Activated CD8-positive, alpha-beta memory T cell treated with anti-CD3 and anti-CD28 coated beads for 24 hours (primary cell): Measurements from ENCODE around the gene PNMT.
A peak's percentile ranks its signal among the peaks of the same experiment; 100 is the strongest.

Experiments used
- DNase-seq: peaks from one replicate; pipeline ENCODE4 v3.0.0-alpha.2; 2020

The PNMT gene

GRCh38 chr17:39671651-39672521 lies 3.6 kb downstream of the PNMT start:
- DNase-seq = no peak

- DNase-seq = no peak
Observed at GRCh38 chr17:39672522-39673334, 4.5 kb downstream of the PNMT start.

DNA sequence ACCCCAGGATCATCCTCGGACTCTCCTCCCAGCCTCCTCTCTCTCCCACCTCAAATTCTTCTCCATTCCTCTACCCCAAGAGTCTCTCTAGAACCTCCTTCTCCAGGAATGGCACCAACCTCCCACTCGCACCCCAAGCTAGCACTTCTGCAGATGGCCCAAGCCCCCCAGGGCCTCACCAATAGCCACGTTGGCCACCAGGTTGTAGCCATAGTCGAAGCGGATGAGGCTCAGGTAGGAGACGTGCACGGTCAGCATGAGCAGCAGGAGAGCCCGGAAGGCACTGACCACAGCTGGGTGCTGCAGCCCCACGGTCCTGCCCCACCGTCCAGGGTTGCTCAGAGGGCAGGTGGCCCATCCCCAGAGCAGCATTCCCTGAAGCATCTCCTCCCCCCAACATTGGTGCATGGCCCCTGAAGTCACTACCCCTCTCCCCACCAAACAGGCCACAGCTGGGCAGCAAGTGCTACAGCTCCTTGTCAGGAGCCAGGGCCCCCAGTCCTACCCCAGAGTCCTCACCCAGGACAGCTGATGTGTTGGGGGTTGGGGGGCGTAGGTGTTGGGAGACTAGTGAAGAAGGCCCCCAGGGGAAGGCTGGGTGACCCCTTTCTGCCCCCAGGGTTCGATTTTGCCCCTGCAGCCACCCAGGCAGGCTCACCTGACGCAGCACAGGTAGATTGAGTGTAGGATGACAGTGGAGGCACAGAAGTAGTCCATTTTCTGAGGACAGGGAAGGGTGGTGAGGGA lies 5.3 kb downstream of the PNMT start:
- DNase-seq = no peak

GRCh38 chr17:39674179-39674578 lies 5.9 kb downstream of the PNMT start:
- no peak for DNase-seq

DNA sequence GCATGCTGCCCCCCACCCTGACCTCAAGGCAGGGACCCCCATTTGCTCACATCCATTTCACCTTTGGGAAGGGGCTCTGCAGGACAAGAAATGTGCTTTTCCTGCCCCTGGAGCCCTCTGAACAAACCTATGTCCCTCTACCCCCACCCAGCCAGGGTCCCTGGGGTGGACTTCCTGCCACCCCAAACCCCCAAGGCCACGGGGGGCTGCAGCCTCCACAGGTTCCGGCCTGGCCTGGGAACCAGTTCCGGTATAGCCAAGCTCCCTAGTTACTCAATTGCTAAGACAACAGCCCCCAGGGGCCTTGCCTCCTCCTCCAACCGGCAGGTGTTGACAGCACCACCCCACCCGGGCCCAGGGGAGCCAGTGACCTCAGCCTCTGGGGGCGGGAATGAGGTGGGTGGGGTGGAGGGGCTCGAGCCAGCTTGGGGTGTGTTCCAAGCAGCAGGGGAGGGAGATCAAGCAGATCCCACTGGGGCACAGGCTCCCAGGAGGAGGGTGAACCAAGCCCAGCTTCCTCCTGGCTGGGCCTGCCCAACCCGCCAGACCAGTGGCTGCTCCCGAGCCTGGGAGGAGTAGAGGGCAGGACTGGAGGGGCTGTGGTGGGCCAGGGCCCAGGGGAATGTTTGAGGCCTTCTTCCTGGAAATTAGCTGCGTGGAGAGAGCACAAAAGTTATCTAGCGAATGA lies 6.6 kb downstream of the PNMT start:
- no peak for DNase-seq

- no peak for DNase-seq
Observed at GRCh38 chr17:39675390-39676082, 7.3 kb downstream of the PNMT start.

GRCh38 chr17:39676198-39676819 lies 8.1 kb downstream of the PNMT start:
- DNase-seq = peak; percentile 76

GRCh38 chr17:39677072-39677471 lies 8.8 kb downstream of the PNMT start:
- no peak for DNase-seq

- no peak for DNase-seq
Observed at GRCh38 chr17:39677542-39678339, 9.5 kb downstream of the PNMT start.

DNA sequence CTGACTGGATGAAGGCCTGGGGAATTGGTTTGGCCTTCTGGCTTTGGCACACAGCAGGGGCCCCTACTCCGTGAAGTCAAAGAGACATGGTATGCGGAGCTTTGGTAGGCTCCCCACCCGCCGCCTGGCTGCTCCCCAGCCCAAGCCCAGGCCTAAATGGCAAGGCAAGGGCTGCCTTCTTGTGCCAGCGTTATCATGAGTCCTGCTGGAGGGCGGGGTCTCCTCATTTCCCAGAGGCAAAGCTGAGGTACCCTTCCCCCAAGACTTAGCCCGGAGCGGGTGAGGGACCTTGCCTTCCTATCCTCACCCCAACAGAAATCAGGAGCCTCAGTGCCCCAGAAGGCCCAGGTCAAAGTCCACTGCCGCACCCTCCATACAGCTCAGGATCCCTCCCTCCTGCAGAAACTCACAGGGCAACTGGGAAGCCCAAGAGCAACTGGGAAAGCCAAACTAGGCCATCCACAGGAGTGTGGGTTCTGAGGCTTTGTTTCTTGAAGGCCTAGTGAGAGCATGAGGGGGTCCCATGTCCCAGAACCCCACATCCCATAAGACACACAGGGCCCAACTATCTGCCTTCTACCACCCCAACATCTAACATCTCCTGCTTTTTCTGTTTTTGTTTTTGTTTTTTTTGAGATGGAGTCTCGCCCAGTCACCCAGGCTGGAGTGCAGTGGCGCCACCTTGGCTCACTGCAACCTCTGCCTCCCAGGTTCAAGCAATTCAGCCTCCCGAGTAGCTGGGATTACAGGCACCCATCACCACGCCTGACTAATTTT lies 10.3 kb downstream of the PNMT start:
- DNase-seq = no peak

- peak; percentile 77 for DNase-seq
Observed at GRCh38 chr17:39679521-39680192, 11.4 kb downstream of the PNMT start.

- DNase-seq = no peak
Observed at GRCh38 chr17:39683295-39683939, 15.2 kb downstream of the PNMT start.

DNA sequence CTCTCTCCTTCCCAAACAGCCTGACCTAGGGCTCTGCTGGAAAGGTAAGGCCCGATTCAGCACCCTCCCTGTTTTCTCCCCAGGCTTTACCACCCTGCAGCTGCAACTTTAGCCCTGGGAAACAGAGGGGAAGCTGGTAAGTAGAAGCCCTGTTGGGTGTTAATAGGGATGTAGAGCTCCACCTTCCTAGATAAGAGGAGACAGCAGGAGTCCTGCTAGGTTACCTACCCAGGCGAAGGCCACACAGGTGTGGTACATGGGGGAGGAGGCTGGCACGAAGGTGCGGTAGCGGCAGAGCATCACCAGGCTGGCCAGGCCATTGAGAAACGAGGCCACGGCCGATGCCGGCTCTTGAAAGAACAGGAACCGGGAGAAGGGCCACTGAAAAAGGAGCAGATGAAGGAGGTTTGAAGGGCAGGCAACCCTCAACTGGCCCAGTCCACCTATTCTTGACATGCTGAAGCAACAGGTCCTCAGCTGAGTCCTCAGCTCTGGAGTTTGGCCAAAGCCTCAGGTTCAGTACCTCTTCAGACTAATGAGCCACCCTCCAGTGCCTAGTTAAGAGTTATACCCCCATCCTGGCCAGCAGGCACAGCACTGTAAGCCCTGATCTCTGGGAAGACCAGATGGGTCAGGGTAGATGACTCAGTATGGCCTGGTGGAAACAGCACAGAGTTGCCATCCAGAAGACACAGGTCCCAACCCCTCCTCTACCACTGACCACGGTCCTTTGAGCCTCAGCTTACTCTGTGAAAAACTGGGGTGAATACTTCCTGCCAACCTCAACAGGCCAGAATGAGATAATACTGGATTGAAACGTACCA lies 16.3 kb downstream of the PNMT start:
- no peak for DNase-seq

DNA sequence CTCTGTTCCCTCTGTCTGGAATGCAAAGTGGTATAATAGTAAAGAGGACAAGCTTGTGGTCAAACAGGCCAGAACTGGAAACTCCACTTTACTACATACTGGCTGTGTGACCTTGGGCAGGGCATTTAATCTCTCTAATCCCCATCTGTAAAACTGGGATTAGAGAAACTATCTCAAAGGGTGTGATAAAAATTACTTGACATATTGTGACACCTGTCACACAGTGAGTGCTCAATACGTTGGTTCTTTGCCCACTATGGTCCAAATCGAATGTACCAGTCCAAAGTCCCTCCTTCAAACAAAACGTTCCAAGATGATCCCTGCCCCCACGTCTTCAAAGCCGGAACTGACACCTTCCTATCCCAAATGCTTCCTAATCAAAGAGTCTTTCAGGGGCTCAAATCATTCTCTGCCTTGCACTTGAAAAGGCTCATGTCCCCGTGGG lies 18.9 kb downstream of the PNMT start:
- DNase-seq = no peak

DNA sequence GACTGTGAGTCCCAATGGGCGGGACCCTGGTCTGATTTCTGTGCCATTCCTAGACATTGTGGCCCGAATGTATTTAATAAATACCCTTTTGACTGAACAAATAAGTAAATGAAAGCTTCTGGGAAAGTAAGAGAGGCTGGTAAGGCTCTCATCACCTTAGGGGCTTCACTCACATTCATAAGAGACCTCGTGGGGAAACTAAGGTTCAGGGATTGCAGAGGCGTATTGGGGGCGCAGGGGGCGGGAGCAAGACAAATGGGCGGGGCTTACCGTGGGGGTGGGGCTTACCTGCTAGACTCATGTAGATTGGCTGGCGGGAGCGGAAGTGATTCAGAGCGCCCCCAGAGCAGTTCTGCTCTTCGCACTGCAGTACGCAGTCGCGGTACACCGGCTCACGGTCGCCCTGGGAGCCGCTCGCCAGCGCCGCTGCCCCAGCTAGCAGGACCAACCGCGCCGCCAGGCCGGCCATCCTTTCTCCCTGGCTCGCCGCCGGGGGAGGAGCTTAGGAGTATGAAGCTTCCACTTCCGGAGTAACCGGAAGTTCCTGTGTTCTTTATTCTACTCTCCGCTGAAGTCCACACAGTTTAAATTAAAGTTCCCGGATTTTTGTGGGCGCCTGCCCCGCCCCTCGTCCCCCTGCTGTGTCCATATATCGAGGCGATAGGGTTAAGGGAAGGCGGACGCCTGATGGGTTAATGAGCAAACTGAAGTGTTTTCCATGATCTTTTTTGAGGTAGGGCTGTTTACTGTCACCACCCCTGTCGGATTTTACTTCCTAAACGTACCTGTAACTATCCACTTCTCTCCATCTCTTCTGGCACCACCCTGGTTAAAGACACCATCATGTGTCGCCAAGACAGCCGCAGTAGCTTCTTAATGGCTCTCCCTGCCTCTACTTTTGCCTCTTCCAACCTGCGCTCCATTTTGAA lies 19.6 kb downstream of the PNMT start, which contains the start of gene PGAP3:
Gene PGAP3 (minus strand): TSS at position 512 of the 929 bp plus-strand sequence. CDS start 43 bp downstream, at position 469.
- DNase-seq = peak; percentile 94

DNA sequence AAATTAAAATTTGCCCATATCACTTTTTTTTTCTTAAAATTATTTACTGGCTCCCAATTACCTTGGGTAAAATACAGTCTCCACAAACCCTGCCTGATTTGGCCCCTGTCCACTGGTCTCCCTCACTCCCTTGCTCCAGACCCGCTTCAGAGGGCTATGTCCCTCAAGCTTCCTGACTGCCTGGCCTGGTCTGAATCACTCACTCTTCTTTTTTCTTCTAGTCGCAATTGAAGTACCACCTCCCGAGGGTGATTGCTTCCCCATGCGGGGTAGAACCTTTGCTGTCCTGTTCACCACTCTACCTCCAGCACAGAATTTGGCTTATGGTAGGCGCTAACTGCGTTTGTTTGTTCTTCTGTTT lies 20.2 kb downstream of the PNMT start:
- DNase-seq = no peak

GRCh38 chr17:39688945-39689344 lies 20.7 kb downstream of the PNMT start:
- DNase-seq = no peak
